Neural progenitor cell (in vitro differentiated cells): Measurements from ENCODE around the gene YWHAH. TPM values are rescaled to one million over a fixed set of nuclear protein-coding genes. Genes with fewer than 3 reads are reported as not detected.

ENCODE experiments used
- DNase-seq: peaks from one replicate; pipeline ENCODE4 v3.0.0-alpha.2; 2016; ENCODE audit warnings: low spot score
- H2AFZ ChIP-seq: fragments of 200-600 bp; sonication (generic); replicated peaks from 2 replicates; pipeline ENCODE4 v1.6.1; 2016; ENCODE audit warnings: antibody characterized with exemption
- H3F3A ChIP-seq: fragments of 200-600 bp; sonication (generic); 2 replicates; pipeline ENCODE4 v1.6.1; 2016; ENCODE audit warnings: antibody characterized with exemption, low read depth
- H3K27ac ChIP-seq: fragments of 200-600 bp; sonication (generic); 2 replicates; pipeline ENCODE4 v1.5.1; 2016; ENCODE audit warnings: mild to moderate bottlenecking
- H3K27me3 ChIP-seq: fragments of 200-600 bp; sonication (generic); 2 replicates; pipeline ENCODE4 v1.6.1; 2016; ENCODE audit warnings: mild to moderate bottlenecking, moderate library complexity
- H3K36me3 ChIP-seq: fragments of 200-600 bp; sonication (generic); 2 replicates; pipeline ENCODE4 v1.5.1; 2016
- H3K4me1 ChIP-seq: fragments of 200-600 bp; sonication (generic); 2 replicates; pipeline ENCODE4 v1.6.1; 2016; ENCODE audit warnings: mixed run types
- H3K4me2 ChIP-seq: fragments of 200-600 bp; sonication (generic); 2 replicates; pipeline ENCODE4 v1.6.1; 2016
- H3K4me3 ChIP-seq: fragments of 200-600 bp; sonication (generic); 2 replicates; pipeline ENCODE4 v1.5.1; 2016
- H3K79me2 ChIP-seq: fragments of 200-600 bp; sonication (generic); 2 replicates; pipeline ENCODE4 v1.6.1; 2016; ENCODE audit warnings: low read depth
- H3K9ac ChIP-seq: fragments of 200-600 bp; sonication (generic); 2 replicates; pipeline ENCODE4 v1.6.1; 2016
- H3K9me3 ChIP-seq: fragments of 200-600 bp; sonication (generic); 2 replicates; pipeline ENCODE4 v1.5.1; 2016; ENCODE audit warnings: low read depth
- H4K20me1 ChIP-seq: fragments of 200-600 bp; sonication (generic); 2 replicates; pipeline ENCODE4 v1.6.1; 2016; ENCODE audit warnings: low read depth
- H3K27ac Mint-ChIP-seq: 3 replicates; pipeline ENCODE4 v1.8.0; 2021; ENCODE audit warnings: mixed read lengths
- H3K27me3 Mint-ChIP-seq: 2 replicates; pipeline ENCODE4 v1.8.0; 2022; ENCODE audit warnings: low read depth, mild to moderate bottlenecking, inconsistent platforms, moderate library complexity, mixed read lengths; ENCODE audit not compliant: insufficient read depth
- H3K36me3 Mint-ChIP-seq: 3 replicates; pipeline ENCODE4 v1.8.0; 2021; ENCODE audit warnings: mixed read lengths
- H3K4me1 Mint-ChIP-seq: 3 replicates; pipeline ENCODE4 v1.8.0; 2021; ENCODE audit warnings: mixed read lengths
- H3K4me3 Mint-ChIP-seq: 3 replicates; pipeline ENCODE4 v1.8.0; 2021; ENCODE audit warnings: mild to moderate bottlenecking, moderate library complexity, mixed read lengths
- H3K9me3 Mint-ChIP-seq: 3 replicates; pipeline ENCODE4 v1.8.0; 2020; ENCODE audit warnings: mixed read lengths
- EZH2 ChIP-seq: fragments of 200-600 bp; sonication (generic); IDR thresholded peaks from 2 replicates; pipeline ENCODE4 v1.6.1; 2017; ENCODE audit warnings: antibody characterized with exemption, mild to moderate bottlenecking, moderate library complexity
- EZH2phosphoT487 ChIP-seq: fragments of 200-600 bp; sonication (generic); IDR thresholded peaks from 2 replicates; pipeline ENCODE4 v1.6.1; 2017; ENCODE audit warnings: antibody characterized with exemption
- total RNA-seq: library from RNA; depleted of rRNA; stranded (reverse); fragments of >200 nt; gene quantifications from 2 replicates; pipeline ENCODE4 v1.2.3, GENCODE V29; 2015; ENCODE audit warnings: low replicate concordance
- TF ChIP-seq, protein P1 (sequence below): fragments of 200-600 bp; sonication (generic); IDR thresholded peaks from 2 replicates; pipeline ENCODE4 v1.5.1; 2017; ENCODE audit warnings: antibody characterized with exemption, mild to moderate bottlenecking

The YWHAH gene
- total RNA-seq, 1 donor from 2014 or later: 158 TPM

DNA sequence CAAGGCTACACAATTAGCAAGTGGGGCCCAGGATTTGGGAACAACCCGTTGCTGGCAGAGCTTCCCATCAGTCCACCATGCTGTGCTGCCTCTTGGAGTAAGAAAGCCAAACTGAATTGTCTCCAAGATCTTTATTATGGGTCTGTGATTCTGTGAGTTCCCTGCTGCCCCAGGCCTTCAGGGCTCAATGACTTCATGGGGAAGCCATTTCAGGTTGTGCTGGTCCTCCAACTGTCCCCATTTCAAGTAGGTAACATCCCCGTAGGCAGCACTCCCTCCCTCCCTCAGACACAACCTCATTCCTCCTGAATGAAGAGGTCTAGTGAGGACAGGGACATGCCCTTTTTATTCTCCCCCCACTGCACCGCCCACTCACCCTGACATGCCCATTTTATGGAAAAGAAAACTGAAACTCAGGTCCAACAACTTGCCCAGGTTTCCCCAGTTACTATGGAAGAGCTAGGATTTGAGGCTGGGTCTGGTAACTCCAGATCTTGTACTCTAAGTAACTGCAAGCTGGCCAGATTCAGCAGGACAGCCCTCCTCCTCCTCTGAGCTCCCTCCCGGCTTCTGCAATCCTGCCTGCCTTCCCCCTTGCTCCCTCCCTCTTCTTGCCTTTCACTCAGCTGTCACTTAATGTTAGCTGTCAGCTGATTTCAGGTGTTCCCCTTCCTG, 8.2 kb upstream of the YWHAH start:
- Histone ChIP-seq H3K9me3 (no peaks in the 10 kb centered on the region), H3K4me2 (peak overlapping the region; percentile 20), H3K4me1 (peaks cover 18% of the 10 kb centered on the region), H4K20me1 (no peaks in the 10 kb centered on the region), H3K9ac (no peak overlapping the region), H3K79me2 (no peaks in the 10 kb centered on the region), H3F3A (peaks cover 12% of the 10 kb centered on the region), H3K36me3 (no peaks in the 10 kb centered on the region), H2AFZ (peak overlapping the region; percentile 77), H3K27me3 (no peaks in the 10 kb centered on the region), H3K27ac (no peak overlapping the region), H3K4me3 (no peak overlapping the region)
- Mint-ChIP-seq H3K4me3 (peak overlapping the region; percentile 48), H3K9me3 (no peaks in the 10 kb centered on the region), H3K27me3 (peaks cover 8% of the 10 kb centered on the region), H3K36me3 (no peaks in the 10 kb centered on the region), H3K4me1 (peaks cover 8% of the 10 kb centered on the region), H3K27ac (peak overlapping the region; percentile 70)
- peak; percentile 42 for DNase-seq
- TF ChIP-seq EZH2 (no peak), EZH2phosphoT487 (no peak)
- TF ChIP-seq, protein P1, sequence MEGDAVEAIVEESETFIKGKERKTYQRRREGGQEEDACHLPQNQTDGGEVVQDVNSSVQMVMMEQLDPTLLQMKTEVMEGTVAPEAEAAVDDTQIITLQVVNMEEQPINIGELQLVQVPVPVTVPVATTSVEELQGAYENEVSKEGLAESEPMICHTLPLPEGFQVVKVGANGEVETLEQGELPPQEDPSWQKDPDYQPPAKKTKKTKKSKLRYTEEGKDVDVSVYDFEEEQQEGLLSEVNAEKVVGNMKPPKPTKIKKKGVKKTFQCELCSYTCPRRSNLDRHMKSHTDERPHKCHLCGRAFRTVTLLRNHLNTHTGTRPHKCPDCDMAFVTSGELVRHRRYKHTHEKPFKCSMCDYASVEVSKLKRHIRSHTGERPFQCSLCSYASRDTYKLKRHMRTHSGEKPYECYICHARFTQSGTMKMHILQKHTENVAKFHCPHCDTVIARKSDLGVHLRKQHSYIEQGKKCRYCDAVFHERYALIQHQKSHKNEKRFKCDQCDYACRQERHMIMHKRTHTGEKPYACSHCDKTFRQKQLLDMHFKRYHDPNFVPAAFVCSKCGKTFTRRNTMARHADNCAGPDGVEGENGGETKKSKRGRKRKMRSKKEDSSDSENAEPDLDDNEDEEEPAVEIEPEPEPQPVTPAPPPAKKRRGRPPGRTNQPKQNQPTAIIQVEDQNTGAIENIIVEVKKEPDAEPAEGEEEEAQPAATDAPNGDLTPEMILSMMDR: no peak

DNA sequence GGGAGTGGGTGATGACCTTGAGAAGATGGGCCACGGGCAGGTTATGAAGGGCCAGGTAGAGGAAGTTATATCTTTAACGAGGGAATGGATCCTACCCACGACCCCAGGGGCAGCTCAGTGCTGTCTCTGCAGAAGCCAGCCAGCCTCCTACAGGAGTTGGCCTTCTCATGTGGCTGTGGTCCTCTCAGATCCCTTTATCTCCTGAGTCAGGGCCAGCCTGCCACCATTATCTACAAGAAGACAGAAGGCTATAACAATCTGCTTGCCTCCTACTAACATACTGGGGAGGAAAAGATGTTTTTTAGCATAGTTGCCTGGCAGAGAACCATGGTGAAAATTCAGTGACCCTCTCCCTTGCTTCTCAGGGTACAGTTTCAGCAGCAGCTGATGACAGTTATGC, 7.0 kb upstream of the YWHAH start:
- TF ChIP-seq EZH2phosphoT487 (no peak), EZH2 (no peak)
- TF ChIP-seq, protein P1: no peak
- H3K27ac ChIP-seq: no peak overlapping the region
- Mint-ChIP-seq H3K36me3 (no peaks in the 10 kb centered on the region), H3K4me1 (peaks cover 8% of the 10 kb centered on the region), H3K9me3 (no peaks in the 10 kb centered on the region), H3K27ac (no peak overlapping the region), H3K27me3 (peaks cover 6% of the 10 kb centered on the region), H3K4me3 (no peak overlapping the region)
- no peak overlapping the region for H3K4me3 ChIP-seq
- peaks cover 18% of the 10 kb centered on the region for H3K4me1 ChIP-seq
- no peaks in the 10 kb centered on the region for H3K79me2 ChIP-seq
- no peak overlapping the region for H3K9ac ChIP-seq
- no peaks in the 10 kb centered on the region for H3K36me3 ChIP-seq
- no peak for DNase-seq
- H3F3A ChIP-seq: peaks cover 12% of the 10 kb centered on the region
- H3K4me2 ChIP-seq: no peak overlapping the region
- H3K9me3 ChIP-seq: no peaks in the 10 kb centered on the region
- no peak overlapping the region for H2AFZ ChIP-seq
- no peaks in the 10 kb centered on the region for H4K20me1 ChIP-seq
- no peaks in the 10 kb centered on the region for H3K27me3 ChIP-seq

DNA sequence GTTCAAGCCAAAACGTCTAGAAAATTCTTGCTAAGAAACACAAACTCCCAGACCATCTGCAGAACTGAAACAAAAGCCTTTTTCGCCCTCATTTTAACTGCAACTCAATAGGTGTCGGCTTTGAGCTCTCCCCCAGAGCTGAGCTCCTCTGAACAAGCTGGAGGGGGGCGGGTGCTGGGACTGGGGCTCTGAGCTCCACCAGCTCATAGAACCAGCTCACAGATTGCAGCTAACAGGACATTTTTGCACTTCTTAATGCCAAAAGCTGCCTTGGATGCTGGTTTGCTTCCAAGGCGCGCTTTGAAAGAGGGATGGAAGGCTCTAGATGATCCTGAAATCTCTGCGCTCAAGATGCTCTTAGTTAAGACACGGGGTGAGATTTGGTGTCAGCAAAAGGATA, 6.0 kb upstream of the YWHAH start:
- no peaks in the 10 kb centered on the region for H3K9me3 ChIP-seq
- peak overlapping the region; percentile 89 for H2AFZ ChIP-seq
- H3K36me3 Mint-ChIP-seq: no peaks in the 10 kb centered on the region
- no peaks in the 10 kb centered on the region for H3K36me3 ChIP-seq
- H3F3A ChIP-seq: peaks cover 12% of the 10 kb centered on the region
- H3K27ac ChIP-seq: no peak overlapping the region
- H3K27me3 Mint-ChIP-seq: peaks cover 5% of the 10 kb centered on the region
- no peaks in the 10 kb centered on the region for H4K20me1 ChIP-seq
- no peak overlapping the region for H3K9ac ChIP-seq
- no peaks in the 10 kb centered on the region for H3K9me3 Mint-ChIP-seq
- H3K4me2 ChIP-seq: no peak overlapping the region
- no peaks in the 10 kb centered on the region for H3K79me2 ChIP-seq
- no peaks in the 10 kb centered on the region for H3K27me3 ChIP-seq
- no peak overlapping the region for H3K4me3 Mint-ChIP-seq
- no peak overlapping the region for H3K27ac Mint-ChIP-seq
- DNase-seq: no peak
- H3K4me1 Mint-ChIP-seq: peaks cover 11% of the 10 kb centered on the region
- no peak for TF ChIP-seq EZH2
- TF ChIP-seq, protein P1: no peak
- TF ChIP-seq EZH2phosphoT487: no peak
- peaks cover 18% of the 10 kb centered on the region for H3K4me1 ChIP-seq
- H3K4me3 ChIP-seq: no peak overlapping the region
